ENCODE results near the gene FADS1. TPM values are rescaled to one million over a fixed set of nuclear protein-coding genes. Genes with fewer than 3 reads are reported as not detected.

Gene FADS1
- total RNA-seq, 6 experiments from 2014 or later, result 25.9 to 39.1 (median 36.4) TPM

- Mint-ChIP-seq H3K27me3 (ENCODE audit: insufficient read depth) (peaks cover 4% of the 10 kb centered on the region), H3K27ac (no peak overlapping the region), H3K4me1 (ENCODE audit: low read depth) (peaks cover 8% of the 10 kb centered on the region), H3K36me3 (ENCODE audit: low read depth) (peaks cover 4% of the 10 kb centered on the region; the same call in 1 of the 2 replicates), H3K9me3 (no peaks in the 10 kb centered on the region), H3K4me3 (no peak overlapping the region)
- DNase-seq, result no peak
- no peak for TF ChIP-seq CTCF (IDR thresholded peaks at IDR 0.05)
Observed at GRCh38 chr11:61784506-61784805, 32.3 kb downstream of the FADS1 start.

GRCh38 chr11:61783717-61784505, 32.9 kb downstream of the FADS1 start:
- peaks cover 4% of the 10 kb centered on the region for H3K27me3 Mint-ChIP-seq (ENCODE audit: insufficient read depth)
- H3K27ac Mint-ChIP-seq, result no peak overlapping the region
- H3K4me3 Mint-ChIP-seq, result no peak overlapping the region

GRCh38 chr11:61782841-61783240, 34.0 kb downstream of the FADS1 start:
- Mint-ChIP-seq H3K36me3 (ENCODE audit: low read depth) (no peaks in the 10 kb centered on the region), H3K4me1 (ENCODE audit: low read depth) (peaks cover 8% of the 10 kb centered on the region), H3K4me3 (no peak overlapping the region), H3K9me3 (no peaks in the 10 kb centered on the region), H3K27ac (no peak overlapping the region), H3K27me3 (ENCODE audit: insufficient read depth) (peaks cover 6% of the 10 kb centered on the region)
- no peak for TF ChIP-seq CTCF (IDR thresholded peaks at IDR 0.05)
- DNase-seq, result no peak

More at GRCh38 chr11:61783717-61784505, 32.9 kb downstream of the FADS1 start:
- Mint-ChIP-seq H3K9me3 (no peaks in the 10 kb centered on the region), H3K36me3 (ENCODE audit: low read depth) (no peaks in the 10 kb centered on the region), H3K4me1 (ENCODE audit: low read depth) (peaks cover 8% of the 10 kb centered on the region)
- no peak for TF ChIP-seq CTCF (IDR thresholded peaks at IDR 0.05)
- no peak for DNase-seq

- H3K4me1 Mint-ChIP-seq (ENCODE audit: low read depth), result peaks cover 8% of the 10 kb centered on the region
- H3K27me3 Mint-ChIP-seq (ENCODE audit: insufficient read depth), result peaks cover 6% of the 10 kb centered on the region
- H3K36me3 Mint-ChIP-seq (ENCODE audit: low read depth), result no peaks in the 10 kb centered on the region
- no peak overlapping the region for H3K4me3 Mint-ChIP-seq
- H3K9me3 Mint-ChIP-seq, result no peaks in the 10 kb centered on the region
- no peak overlapping the region for H3K27ac Mint-ChIP-seq
- no peak for TF ChIP-seq CTCF (IDR thresholded peaks at IDR 0.05)
- no peak for DNase-seq
Observed at GRCh38 chr11:61782299-61782698, 34.5 kb downstream of the FADS1 start.

GRCh38 chr11:61781585-61781984, 35.2 kb downstream of the FADS1 start:
- Mint-ChIP-seq H3K27ac (no peak overlapping the region), H3K4me1 (ENCODE audit: low read depth) (peaks cover 8% of the 10 kb centered on the region), H3K4me3 (no peak overlapping the region), H3K9me3 (no peaks in the 10 kb centered on the region), H3K36me3 (ENCODE audit: low read depth) (no peaks in the 10 kb centered on the region), H3K27me3 (ENCODE audit: insufficient read depth) (peaks cover 7% of the 10 kb centered on the region)
- DNase-seq, result no peak
- TF ChIP-seq CTCF (IDR thresholded peaks at IDR 0.05), result no peak
